ENCODE data around the gene PTPRM. TPM values are rescaled to one million over a fixed set of nuclear protein-coding genes. Genes with fewer than 3 reads are reported as not detected.

PTPRM gene
- polyA plus RNA-seq, 1 donor from 2014 or later, result 126 TPM

DNA sequence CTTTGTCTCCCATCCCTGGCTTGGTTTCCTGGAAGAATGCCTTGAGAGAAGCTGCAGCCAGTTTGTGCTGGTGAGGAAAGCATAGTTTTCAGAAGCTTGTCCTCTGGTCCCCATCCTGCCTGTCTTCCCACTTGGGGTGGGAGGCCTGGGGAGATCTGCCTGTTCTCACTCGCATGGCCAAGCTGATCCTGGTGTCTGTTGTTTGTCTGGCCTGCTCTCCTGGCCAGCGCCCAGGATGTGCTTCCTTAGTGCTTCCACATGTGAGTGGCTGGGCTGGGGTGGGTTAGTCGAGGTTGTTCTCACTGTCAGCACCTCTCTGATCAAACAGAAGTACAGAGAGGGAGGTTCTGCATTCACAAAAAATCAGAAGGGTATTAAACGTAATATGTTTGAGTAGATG lies 49.5 kb downstream of the PTPRM start:
- H3K9ac ChIP-seq (ENCODE audit: low read length), result no peak overlapping the region
- no peaks in the 10 kb centered on the region for H3K79me2 ChIP-seq (replicated peaks; ENCODE audit: insufficient read depth, low read length)
- no peak overlapping the region for H2AFZ ChIP-seq (ENCODE audit: low read depth, low read length)

DNA sequence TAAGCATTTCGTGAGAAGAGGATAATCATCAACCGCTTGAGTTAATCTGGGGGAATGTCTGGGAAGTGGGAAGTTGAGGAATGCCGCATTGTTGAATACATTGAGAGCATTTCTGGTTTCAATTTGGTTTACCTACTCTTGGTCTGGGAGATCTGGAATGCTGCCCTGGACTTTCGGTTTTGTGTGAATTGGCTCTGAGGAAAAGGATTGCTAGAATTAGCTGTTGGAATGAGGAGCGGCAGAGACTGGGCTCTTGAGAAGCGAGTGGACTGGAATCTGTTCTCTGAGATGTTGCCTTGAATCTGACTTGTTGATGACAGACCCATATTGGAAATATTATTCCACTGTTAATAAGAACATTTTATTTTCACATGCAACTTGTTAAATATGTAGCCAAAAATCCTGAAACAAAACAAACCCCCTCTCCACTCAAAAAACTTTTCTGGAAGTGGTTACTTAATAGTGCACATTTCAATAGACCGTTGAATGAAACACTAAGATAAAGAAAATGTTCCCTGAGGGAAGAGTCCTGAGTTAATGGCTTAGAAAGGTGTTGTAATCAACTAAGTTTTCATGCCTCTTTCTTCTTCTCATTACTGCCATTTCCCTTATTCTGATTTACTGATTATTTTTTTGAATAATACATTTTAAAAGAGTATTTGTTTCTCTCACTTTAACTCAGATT lies 50.8 kb downstream of the PTPRM start:
- Histone ChIP-seq H3K27me3 (ENCODE audit: insufficient read depth, low read depth, low read length) (no peaks in the 10 kb centered on the region), H3K9me3 (ENCODE audit: low read length) (no peaks in the 10 kb centered on the region), H3K27ac (ENCODE audit: low read length) (no peak overlapping the region), H4K20me1 (ENCODE audit: insufficient read depth) (no peaks in the 10 kb centered on the region), H3K4me3 (ENCODE audit: low read length) (no peak overlapping the region), H2AFZ (ENCODE audit: low read depth, low read length) (no peak overlapping the region), H3F3A (ENCODE audit: insufficient read depth, low read length, poor library complexity, severe bottlenecking) (no peaks in the 10 kb centered on the region), H3K79me2 (replicated peaks; ENCODE audit: insufficient read depth, low read length) (no peaks in the 10 kb centered on the region), H3K9ac (ENCODE audit: low read length) (no peak overlapping the region), H3K4me2 (ENCODE audit: low read length) (no peak overlapping the region), H3K9me2 (ENCODE audit: insufficient read depth, low read length) (no peaks in the 10 kb centered on the region), H3K36me3 (ENCODE audit: insufficient read depth, low read length) (no peaks in the 10 kb centered on the region)
- TF ChIP-seq, protein P1, sequence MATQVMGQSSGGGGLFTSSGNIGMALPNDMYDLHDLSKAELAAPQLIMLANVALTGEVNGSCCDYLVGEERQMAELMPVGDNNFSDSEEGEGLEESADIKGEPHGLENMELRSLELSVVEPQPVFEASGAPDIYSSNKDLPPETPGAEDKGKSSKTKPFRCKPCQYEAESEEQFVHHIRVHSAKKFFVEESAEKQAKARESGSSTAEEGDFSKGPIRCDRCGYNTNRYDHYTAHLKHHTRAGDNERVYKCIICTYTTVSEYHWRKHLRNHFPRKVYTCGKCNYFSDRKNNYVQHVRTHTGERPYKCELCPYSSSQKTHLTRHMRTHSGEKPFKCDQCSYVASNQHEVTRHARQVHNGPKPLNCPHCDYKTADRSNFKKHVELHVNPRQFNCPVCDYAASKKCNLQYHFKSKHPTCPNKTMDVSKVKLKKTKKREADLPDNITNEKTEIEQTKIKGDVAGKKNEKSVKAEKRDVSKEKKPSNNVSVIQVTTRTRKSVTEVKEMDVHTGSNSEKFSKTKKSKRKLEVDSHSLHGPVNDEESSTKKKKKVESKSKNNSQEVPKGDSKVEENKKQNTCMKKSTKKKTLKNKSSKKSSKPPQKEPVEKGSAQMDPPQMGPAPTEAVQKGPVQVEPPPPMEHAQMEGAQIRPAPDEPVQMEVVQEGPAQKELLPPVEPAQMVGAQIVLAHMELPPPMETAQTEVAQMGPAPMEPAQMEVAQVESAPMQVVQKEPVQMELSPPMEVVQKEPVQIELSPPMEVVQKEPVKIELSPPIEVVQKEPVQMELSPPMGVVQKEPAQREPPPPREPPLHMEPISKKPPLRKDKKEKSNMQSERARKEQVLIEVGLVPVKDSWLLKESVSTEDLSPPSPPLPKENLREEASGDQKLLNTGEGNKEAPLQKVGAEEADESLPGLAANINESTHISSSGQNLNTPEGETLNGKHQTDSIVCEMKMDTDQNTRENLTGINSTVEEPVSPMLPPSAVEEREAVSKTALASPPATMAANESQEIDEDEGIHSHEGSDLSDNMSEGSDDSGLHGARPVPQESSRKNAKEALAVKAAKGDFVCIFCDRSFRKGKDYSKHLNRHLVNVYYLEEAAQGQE (IDR thresholded peaks at IDR 0.05; ENCODE audit: borderline replicate concordance), result no peak
- TF ChIP-seq, protein P2, sequence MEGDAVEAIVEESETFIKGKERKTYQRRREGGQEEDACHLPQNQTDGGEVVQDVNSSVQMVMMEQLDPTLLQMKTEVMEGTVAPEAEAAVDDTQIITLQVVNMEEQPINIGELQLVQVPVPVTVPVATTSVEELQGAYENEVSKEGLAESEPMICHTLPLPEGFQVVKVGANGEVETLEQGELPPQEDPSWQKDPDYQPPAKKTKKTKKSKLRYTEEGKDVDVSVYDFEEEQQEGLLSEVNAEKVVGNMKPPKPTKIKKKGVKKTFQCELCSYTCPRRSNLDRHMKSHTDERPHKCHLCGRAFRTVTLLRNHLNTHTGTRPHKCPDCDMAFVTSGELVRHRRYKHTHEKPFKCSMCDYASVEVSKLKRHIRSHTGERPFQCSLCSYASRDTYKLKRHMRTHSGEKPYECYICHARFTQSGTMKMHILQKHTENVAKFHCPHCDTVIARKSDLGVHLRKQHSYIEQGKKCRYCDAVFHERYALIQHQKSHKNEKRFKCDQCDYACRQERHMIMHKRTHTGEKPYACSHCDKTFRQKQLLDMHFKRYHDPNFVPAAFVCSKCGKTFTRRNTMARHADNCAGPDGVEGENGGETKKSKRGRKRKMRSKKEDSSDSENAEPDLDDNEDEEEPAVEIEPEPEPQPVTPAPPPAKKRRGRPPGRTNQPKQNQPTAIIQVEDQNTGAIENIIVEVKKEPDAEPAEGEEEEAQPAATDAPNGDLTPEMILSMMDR (IDR thresholded peaks at IDR 0.05; ENCODE audit: poor library complexity, severe bottlenecking), result no peak
- TF ChIP-seq EZH2 (IDR thresholded peaks at IDR 0.05; ENCODE audit: borderline replicate concordance, insufficient read depth, low read length, poor library complexity, severe bottlenecking) (no peak), RAD21 (conservative IDR thresholded peaks at IDR 0.05) (no peak), SMC3 (conservative IDR thresholded peaks at IDR 0.05; ENCODE audit: poor library complexity) (no peak), TAF1 (IDR thresholded peaks at IDR 0.05; ENCODE audit: low read depth) (no peak), MXI1 (conservative IDR thresholded peaks at IDR 0.05; ENCODE audit: poor library complexity, severe bottlenecking) (no peak), POLR2AphosphoS5 (IDR thresholded peaks at IDR 0.05) (no peak), EP300 (conservative IDR thresholded peaks at IDR 0.05; ENCODE audit: poor library complexity, severe bottlenecking) (no peak)

More for the DNA sequence above, 49.5 kb downstream of the PTPRM start:
- Histone ChIP-seq H4K20me1 (ENCODE audit: insufficient read depth) (no peaks in the 10 kb centered on the region), H3K9me3 (ENCODE audit: low read length) (no peaks in the 10 kb centered on the region), H3K27ac (ENCODE audit: low read length) (no peak overlapping the region), H3K36me3 (ENCODE audit: insufficient read depth, low read length) (no peaks in the 10 kb centered on the region), H3K4me2 (ENCODE audit: low read length) (no peak overlapping the region), H3F3A (ENCODE audit: insufficient read depth, low read length, poor library complexity, severe bottlenecking) (no peaks in the 10 kb centered on the region), H3K4me3 (ENCODE audit: low read length) (no peak overlapping the region), H3K9me2 (ENCODE audit: insufficient read depth, low read length) (no peaks in the 10 kb centered on the region), H3K27me3 (ENCODE audit: insufficient read depth, low read depth, low read length) (no peaks in the 10 kb centered on the region)
- TF ChIP-seq SMC3 (conservative IDR thresholded peaks at IDR 0.05; ENCODE audit: poor library complexity) (no peak), EP300 (conservative IDR thresholded peaks at IDR 0.05; ENCODE audit: poor library complexity, severe bottlenecking) (no peak), RAD21 (conservative IDR thresholded peaks at IDR 0.05) (no peak), EZH2 (IDR thresholded peaks at IDR 0.05; ENCODE audit: borderline replicate concordance, insufficient read depth, low read length, poor library complexity, severe bottlenecking) (no peak)
- TF ChIP-seq, protein P1 (IDR thresholded peaks at IDR 0.05; ENCODE audit: borderline replicate concordance), result no peak
